ENCODE results near the gene ZKSCAN5.

- TF ChIP-seq CTCF (IDR thresholded peaks at IDR 0.05; ENCODE audit: extremely low read depth in 1 of 2, insufficient read depth in 1 of 2, low read depth in 1 of 2, low read length in 2 of 2) (no peak), POLR2A (IDR thresholded peaks at IDR 0.05; ENCODE audit: low read depth, low read length) (no peak), EZH2 (IDR thresholded peaks at IDR 0.05; ENCODE audit: borderline replicate concordance, low read depth, low read length, severe bottlenecking) (no peak), MYC (IDR thresholded peaks at IDR 0.05; ENCODE audit: low read depth, low read length) (no peak), FOS (IDR thresholded peaks at IDR 0.05; ENCODE audit: borderline replicate concordance, insufficient read depth, low read length) (no peak)
Measured at GRCh38 chr7:99541212-99541611, 36.8 kb downstream of the ZKSCAN5 start.

All from endothelial cell of umbilical vein (primary cell).